ENCODE measurements around the gene TRIM50. TPM values are rescaled to one million over a fixed set of nuclear protein-coding genes. Genes with fewer than 3 reads are reported as not detected.

TRIM50 gene
- total RNA-seq, 1 experiment from 2014 or later: not detected

DNA sequence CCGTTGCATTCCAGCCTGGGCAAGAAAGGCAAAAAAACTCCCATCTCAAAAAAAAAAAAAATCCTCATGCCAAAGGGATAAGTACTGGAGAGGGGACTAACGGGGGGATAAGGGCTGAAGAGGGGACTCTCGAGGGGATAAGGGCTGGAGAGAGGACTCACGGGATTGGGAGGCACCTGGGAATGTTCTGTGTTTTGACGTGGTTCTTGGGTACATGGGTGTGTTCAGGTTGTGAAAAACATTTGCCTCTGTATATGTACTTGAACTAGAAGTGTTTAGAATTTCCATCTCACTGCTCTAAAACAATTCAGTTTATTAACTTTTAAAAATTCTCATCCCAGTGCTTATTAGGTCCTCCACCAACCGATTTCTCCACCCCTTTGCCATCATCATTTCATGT is 4.6 kb upstream of the TRIM50 start:
- intact Hi-C loops (cut with micrococcal nuclease; ENCODE audit: unreplicated experiment): no loop called here
- Mint-ChIP-seq H3K4me3 (ENCODE audit: unreplicated experiment) (no peak overlapping the region), H3K27me3 (ENCODE audit: insufficient read depth, unreplicated experiment) (no peaks in the 10 kb centered on the region), H3K4me1 (ENCODE audit: low read depth, unreplicated experiment) (no peaks in the 10 kb centered on the region), H3K36me3 (ENCODE audit: insufficient read depth, unreplicated experiment) (no peaks in the 10 kb centered on the region), H3K27ac (ENCODE audit: unreplicated experiment) (no peak overlapping the region), H3K9me3 (ENCODE audit: unreplicated experiment) (no peaks in the 10 kb centered on the region)
- Histone ChIP-seq H3K4me3 (ENCODE audit: low read depth, low read length) (no peak overlapping the region), H3K27me3 (replicated peaks; ENCODE audit: control insufficient read depth, insufficient read depth, low read length) (no peaks in the 10 kb centered on the region), H3K9me3 (no peaks in the 10 kb centered on the region), H3K4me1 (no peaks in the 10 kb centered on the region), H3K36me3 (ENCODE audit: control insufficient read depth, insufficient read depth, low read length) (no peaks in the 10 kb centered on the region)
- POLR2A ChIA-PET: no interaction called here
- DNase-seq: no peak
- no TSS peak for BruUV-seq (replicated peaks)
- CTCF ChIA-PET: interaction anchor here (0.5 kb wide), 1 partner anchor 94 kb away, joined by 3 read pairs; no protein-coding TSS in a partner anchor
- TF ChIP-seq, protein P1, sequence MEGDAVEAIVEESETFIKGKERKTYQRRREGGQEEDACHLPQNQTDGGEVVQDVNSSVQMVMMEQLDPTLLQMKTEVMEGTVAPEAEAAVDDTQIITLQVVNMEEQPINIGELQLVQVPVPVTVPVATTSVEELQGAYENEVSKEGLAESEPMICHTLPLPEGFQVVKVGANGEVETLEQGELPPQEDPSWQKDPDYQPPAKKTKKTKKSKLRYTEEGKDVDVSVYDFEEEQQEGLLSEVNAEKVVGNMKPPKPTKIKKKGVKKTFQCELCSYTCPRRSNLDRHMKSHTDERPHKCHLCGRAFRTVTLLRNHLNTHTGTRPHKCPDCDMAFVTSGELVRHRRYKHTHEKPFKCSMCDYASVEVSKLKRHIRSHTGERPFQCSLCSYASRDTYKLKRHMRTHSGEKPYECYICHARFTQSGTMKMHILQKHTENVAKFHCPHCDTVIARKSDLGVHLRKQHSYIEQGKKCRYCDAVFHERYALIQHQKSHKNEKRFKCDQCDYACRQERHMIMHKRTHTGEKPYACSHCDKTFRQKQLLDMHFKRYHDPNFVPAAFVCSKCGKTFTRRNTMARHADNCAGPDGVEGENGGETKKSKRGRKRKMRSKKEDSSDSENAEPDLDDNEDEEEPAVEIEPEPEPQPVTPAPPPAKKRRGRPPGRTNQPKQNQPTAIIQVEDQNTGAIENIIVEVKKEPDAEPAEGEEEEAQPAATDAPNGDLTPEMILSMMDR (IDR thresholded peaks at IDR 0.05; ENCODE audit: insufficient read depth in 1 of 2, low read depth in 1 of 2, low read length in 1 of 2, severe bottlenecking in 1 of 2, unreplicated experiment in 1 of 2): no peak

DNA sequence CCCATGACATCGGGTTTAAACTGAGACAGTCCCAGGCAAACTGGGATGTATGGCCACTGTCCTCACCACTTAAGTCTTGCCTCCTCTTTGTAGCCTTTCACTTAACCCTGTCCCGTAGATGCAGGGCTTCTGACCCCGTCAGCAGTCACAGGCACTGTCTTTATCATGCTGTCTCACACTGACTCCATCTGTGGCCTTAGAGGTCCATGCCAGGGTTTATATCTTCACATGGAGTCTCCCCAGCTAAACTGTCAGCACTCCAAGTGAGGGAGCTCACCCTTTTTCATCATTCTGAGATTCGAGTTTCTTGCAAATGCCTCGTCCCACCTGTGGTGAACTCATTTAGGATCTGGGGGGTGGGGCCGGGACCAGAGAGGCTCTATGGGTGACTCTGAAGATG is 2.9 kb upstream of the TRIM50 start:
- CTCF ChIA-PET: no interaction called here

DNA sequence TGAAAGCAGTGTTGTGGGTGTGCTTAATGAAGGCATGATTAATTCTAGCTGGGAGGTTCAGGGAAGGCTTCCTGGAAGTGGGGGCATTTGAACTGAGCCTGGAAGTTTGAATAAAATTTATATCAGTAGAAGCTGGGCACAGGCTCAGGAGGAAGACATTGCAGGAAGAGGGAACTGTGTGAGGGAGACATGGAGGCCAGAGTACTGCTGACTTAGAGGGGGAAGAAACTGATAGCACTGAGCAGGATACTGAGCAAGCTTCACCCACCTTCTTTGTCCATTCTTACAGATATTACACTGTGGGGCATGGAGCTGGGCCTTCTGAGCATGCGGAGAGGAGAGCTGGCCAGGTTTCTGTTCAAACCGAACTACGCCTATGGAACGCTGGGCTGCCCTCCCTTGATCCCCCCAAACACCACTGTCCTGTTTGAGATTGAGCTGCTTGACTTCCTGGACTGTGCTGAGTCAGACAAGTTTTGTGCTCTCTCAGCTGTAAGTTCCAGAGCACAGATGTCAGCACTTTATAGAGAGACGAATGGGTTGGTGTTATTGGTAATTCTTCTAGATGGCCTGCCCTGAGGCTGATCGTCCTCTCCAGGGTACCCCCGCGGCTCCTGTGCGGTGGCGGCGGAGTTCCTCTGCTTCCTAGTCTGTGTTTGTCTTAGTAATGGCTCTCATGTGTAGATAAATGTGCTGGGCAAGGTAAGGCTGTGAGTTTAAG is 2.1 kb upstream of the TRIM50 start:
- Mint-ChIP-seq H3K27me3 (ENCODE audit: insufficient read depth, unreplicated experiment) (no peaks in the 10 kb centered on the region), H3K4me1 (ENCODE audit: low read depth, unreplicated experiment) (no peaks in the 10 kb centered on the region), H3K27ac (ENCODE audit: unreplicated experiment) (no peak overlapping the region), H3K4me3 (ENCODE audit: unreplicated experiment) (no peak overlapping the region), H3K9me3 (ENCODE audit: unreplicated experiment) (no peaks in the 10 kb centered on the region), H3K36me3 (ENCODE audit: insufficient read depth, unreplicated experiment) (no peaks in the 10 kb centered on the region)
- H3K9me3 ChIP-seq: no peaks in the 10 kb centered on the region
- intact Hi-C loops (cut with micrococcal nuclease; ENCODE audit: unreplicated experiment): no loop called here
- no peak for DNase-seq
- H3K36me3 ChIP-seq (ENCODE audit: control insufficient read depth, insufficient read depth, low read length): no peaks in the 10 kb centered on the region
- no peak overlapping the region for H3K4me3 ChIP-seq (ENCODE audit: low read depth, low read length)
- ChIA-PET POLR2A (no interaction called here), CTCF (no interaction called here)
- no peaks in the 10 kb centered on the region for H3K27me3 ChIP-seq (replicated peaks; ENCODE audit: control insufficient read depth, insufficient read depth, low read length)
- no TSS peak for BruUV-seq (replicated peaks)
- TF ChIP-seq, protein P1 (IDR thresholded peaks at IDR 0.05; ENCODE audit: insufficient read depth in 1 of 2, low read depth in 1 of 2, low read length in 1 of 2, severe bottlenecking in 1 of 2, unreplicated experiment in 1 of 2): no peak
- H3K4me1 ChIP-seq: no peaks in the 10 kb centered on the region

More for the DNA sequence above, 2.9 kb upstream of the TRIM50 start:
- H3K36me3 ChIP-seq (ENCODE audit: control insufficient read depth, insufficient read depth, low read length): no peaks in the 10 kb centered on the region
- no peak overlapping the region for H3K27ac Mint-ChIP-seq (ENCODE audit: unreplicated experiment)
- intact Hi-C loops (cut with micrococcal nuclease; ENCODE audit: unreplicated experiment): no loop called here
- BruUV-seq (replicated peaks): no TSS peak
- H3K4me1 ChIP-seq: no peaks in the 10 kb centered on the region
- no peaks in the 10 kb centered on the region for H3K36me3 Mint-ChIP-seq (ENCODE audit: insufficient read depth, unreplicated experiment)
- TF ChIP-seq, protein P1 (IDR thresholded peaks at IDR 0.05; ENCODE audit: insufficient read depth in 1 of 2, low read depth in 1 of 2, low read length in 1 of 2, severe bottlenecking in 1 of 2, unreplicated experiment in 1 of 2): no peak
- POLR2A ChIA-PET: no interaction called here
- H3K9me3 ChIP-seq: no peaks in the 10 kb centered on the region
- DNase-seq: no peak
- no peak overlapping the region for H3K4me3 ChIP-seq (ENCODE audit: low read depth, low read length)
- H3K27me3 Mint-ChIP-seq (ENCODE audit: insufficient read depth, unreplicated experiment): no peaks in the 10 kb centered on the region
- H3K4me3 Mint-ChIP-seq (ENCODE audit: unreplicated experiment): no peak overlapping the region
- no peaks in the 10 kb centered on the region for H3K27me3 ChIP-seq (replicated peaks; ENCODE audit: control insufficient read depth, insufficient read depth, low read length)
- no peaks in the 10 kb centered on the region for H3K4me1 Mint-ChIP-seq (ENCODE audit: low read depth, unreplicated experiment)
- no peaks in the 10 kb centered on the region for H3K9me3 Mint-ChIP-seq (ENCODE audit: unreplicated experiment)

Data from Caco-2 (cell line).